HL-60/S4 treated with retinoic acid at 250 ng/mL for 4 days and 3 days (cell line): ENCODE results near the gene CHDH.

Experiments
- in situ Hi-C: fragments of 300-500 bp; cut with MboI; formaldehyde crosslinking; loops from 2 replicates; pipeline ENCODE4 v1.7.0; 2022; ENCODE audit warnings: low sequenced_read_pairs

CHDH gene

DNA sequence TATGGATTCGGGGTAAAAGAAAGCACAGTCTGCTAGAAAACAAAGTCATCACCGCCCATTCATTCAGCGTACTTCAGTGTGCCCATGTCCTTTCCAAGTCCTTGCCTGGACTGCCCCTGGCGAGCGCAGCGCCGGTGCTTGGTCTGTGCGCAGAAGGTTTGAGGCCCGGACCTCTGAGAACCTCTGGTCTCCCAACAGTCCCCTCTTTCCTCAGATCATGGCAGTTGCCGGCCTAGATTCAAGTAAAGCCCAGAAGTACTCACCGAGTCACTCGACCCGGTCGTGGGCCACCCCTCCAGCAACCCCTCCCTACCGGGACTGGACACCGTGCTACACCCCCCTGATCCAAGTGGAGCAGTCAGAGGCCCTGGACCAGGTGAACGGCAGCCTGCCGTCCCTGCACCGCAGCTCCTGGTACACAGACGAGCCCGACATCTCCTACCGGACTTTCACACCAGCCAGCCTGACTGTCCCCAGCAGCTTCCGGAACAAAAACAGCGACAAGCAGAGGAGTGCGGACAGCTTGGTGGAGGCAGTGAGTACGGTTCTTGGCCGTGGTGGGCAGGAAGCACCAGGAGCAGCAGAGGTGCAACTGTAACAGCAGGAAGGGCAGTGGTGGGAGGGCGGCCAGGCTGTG is 36.3 kb downstream of the CHDH start:
- in situ Hi-C loops: no loop called here

- in situ Hi-C loops: no loop called here
These were observed 37.0 kb downstream of the CHDH start for GRCh38 chr3:53809267-53809666.

- in situ Hi-C loops: no loop called here
These were observed 37.7 kb downstream of the CHDH start for GRCh38 chr3:53808496-53808895.

GRCh38 chr3:53807117-53807810 is 39.0 kb downstream of the CHDH start:
- in situ Hi-C loops: no loop called here

DNA sequence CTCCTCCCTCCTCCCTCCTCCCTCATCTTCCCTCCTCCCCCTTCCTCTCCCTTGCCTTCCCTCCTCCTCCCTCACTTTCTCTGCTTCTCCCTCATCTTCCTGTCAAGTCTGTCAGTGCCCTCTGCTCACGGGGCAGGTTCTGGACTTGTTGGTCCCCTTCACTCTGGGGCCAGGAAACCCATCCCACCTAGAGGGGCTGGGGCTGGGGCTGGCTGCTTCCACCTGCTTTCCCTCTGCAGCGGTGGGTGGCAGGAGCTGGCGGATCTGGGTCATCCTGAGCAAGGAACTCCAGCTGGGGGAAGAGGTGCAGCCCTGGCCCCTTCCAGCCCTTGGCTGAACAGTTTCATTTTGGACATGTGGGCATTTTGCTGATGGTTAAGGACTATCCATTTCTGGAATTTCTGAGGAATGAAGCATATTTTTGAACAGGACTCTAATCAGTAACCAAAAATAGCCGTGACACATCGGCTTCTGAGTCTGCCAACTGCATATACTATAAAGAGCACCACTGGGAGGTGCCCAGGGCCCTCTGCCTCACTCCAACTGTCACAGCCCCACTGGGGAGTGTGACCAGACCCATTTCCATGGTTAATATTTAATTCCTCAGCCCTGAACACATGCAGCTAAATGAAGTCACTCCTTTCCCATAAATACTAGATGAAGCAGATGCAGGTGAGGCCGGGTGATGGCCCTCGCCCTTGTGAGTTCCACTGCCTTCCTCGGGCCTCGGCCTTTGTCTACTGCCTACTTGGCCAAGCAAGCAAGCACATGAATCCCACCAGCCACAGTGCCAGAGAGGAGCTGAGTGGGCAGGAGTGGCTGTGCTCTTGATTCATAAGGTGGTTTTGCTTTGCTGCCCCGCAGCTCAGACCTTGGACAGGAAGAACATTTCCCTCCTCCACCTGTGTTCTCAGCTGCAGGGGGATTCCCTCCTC is 39.8 kb downstream of the CHDH start:
- in situ Hi-C loops: no loop called here

- in situ Hi-C loops: no loop called here
These were observed 40.6 kb downstream of the CHDH start for GRCh38 chr3:53805463-53806159.

DNA sequence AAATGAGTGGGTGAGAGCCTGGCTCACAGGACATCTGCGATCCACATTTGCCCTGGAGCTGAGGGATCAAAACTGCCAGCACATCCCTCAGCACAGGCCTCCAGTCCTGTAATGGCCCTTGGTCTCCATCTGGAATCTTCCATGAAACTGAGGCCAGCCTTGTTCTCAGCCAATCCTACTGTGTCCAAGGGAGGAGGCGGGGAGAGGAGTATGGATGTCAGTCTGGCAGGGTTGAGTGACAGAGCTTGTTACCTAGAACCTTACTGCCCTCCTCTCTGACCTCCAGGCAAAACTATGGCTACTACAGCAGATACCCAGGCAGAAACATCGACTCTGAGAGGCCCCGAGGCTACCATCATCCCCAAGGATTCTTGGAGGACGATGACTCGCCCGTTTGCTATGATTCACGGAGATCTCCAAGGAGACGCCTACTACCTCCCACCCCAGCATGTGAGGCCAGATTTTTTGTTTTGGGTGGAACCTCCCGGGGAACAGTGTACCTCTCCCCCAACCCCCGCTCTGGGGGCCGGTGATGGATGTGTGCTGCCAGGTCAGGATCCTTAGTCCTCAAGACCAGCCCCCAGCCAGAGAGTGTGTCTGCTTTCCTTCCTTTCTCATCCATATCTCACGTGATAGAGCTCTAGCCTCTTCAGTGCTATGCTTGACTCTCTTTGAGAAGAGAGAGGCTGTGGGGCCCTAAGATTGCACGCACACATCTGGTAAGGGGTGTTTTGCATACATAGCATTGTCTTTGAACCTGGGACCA is 41.3 kb downstream of the CHDH start:
- in situ Hi-C loops: no loop called here

GRCh38 chr3:53803816-53804695 is 42.2 kb downstream of the CHDH start:
- in situ Hi-C loops: no loop called here

DNA sequence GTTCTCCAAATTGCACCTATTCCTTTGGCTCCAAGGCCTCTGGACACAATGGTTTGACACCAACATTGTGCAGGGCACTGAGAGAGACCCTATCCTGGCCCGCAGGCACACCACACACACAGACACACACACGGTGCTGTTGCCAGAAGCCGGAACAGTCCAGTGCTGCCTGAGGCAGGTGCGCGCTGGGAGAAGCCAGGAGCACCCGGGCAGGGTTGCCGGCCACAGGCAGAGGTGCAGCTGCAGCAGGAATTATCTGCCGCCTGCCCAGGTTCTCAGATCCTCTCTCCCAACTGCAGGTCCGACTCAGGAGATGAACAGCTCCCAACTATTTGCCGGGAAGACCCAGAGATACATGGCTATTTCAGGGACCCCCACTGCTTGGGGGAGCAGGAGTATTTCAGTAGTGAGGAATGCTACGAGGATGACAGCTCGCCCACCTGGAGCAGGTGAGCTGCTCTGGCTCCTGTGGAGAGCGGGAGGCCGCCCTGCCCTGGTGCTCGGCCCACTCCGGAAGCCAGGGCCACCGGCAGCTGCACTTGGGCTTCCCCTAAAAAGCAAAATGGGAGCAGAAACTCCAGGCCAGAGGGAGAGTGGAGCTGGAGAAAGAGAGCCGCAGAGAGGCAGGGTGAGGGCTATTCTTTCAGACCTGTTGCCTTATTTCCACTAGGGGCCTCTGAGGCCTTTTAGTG is 42.9 kb downstream of the CHDH start:
- in situ Hi-C loops: no loop called here

GRCh38 chr3:53802256-53802880 is 43.9 kb downstream of the CHDH start:
- in situ Hi-C loops: no loop called here

DNA sequence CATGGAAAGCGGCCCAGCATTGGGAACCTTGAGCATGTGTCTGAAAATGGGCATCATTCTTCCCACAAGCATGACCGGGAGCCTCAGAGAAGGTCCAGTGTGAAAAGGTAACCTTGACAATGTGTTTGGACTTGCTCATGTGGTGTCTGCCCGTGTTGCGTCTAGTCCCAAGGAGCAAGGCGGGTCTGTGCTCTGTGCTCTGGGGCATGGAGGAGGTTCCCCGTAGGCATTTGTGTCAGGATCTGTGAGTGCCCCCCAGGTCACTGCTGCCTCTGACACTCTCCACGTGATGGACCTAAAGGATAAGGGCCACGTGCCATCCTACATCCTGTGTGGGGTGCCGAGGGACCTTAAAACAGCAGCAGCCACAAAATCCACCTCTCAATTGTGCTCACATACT is 44.9 kb downstream of the CHDH start:
- in situ Hi-C loops: no loop called here

DNA sequence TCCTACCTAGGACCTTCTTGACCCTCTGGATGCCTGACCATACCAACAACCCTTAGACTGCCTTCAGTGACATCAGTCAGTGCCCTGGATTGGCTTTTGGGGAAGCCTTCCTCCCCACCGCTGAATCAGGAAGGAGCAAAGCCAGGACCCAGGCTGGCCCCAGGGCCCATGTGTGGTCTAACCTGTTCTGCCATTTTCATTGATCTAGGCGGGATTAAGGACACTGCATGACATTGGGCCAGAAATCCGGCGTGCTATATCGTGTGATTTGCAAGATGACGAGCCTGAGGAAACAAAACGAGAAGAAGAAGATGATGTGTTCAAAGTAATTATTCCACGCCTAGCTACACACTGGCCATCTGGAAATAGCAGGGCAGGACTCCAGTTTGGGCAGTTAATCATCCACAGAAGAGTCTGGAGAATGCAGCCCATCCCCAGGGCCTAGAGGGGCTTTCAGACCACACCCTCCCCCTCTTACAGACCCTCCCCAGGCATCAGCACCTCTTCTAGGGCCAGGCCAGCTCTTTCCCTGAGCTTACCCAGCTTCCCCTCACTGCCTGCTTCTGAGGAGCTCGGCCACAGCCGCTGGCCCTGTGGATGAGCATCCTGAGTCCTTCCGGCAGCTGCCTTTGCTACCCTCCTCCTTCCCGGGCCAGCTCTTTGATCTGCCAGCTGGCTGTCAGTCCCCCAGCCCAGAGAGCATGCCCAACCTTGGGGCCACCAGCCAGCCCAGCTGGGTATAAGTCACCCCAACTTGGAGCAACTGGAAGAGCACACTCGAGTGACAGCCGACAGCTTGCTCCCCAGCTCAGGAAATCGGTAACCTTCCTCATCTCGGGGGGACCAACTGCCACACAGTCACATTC is 45.9 kb downstream of the CHDH start:
- in situ Hi-C loops: no loop called here

DNA sequence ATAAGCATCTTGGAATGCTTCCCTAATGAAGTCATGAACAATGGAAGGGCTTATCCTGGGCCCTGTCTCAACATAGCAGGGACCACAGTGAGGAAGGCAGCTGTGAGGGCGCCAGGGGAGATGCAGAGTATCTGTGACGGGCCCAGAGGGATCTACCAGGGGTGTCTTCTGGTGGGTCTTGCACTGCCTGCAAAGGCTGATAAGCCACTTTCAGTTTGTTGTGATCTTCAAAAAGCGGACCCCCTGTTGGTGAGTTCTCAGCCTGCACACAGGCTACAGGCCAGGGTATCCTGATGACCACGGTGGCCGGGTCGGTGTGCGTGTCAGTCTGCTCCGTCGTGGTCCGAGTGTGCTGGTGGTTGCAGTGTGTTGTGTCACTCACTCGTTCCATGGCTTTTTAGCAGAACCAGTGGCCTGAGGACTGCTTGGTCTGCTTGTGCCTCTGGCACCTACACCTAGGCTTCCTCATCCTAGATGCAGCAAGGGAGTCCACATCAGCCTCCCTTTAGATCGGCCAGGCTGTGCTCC is 46.8 kb downstream of the CHDH start:
- in situ Hi-C loops: no loop called here

- in situ Hi-C loops: no loop called here
These were observed 48.1 kb downstream of the CHDH start for GRCh38 chr3:53798144-53798543.

DNA sequence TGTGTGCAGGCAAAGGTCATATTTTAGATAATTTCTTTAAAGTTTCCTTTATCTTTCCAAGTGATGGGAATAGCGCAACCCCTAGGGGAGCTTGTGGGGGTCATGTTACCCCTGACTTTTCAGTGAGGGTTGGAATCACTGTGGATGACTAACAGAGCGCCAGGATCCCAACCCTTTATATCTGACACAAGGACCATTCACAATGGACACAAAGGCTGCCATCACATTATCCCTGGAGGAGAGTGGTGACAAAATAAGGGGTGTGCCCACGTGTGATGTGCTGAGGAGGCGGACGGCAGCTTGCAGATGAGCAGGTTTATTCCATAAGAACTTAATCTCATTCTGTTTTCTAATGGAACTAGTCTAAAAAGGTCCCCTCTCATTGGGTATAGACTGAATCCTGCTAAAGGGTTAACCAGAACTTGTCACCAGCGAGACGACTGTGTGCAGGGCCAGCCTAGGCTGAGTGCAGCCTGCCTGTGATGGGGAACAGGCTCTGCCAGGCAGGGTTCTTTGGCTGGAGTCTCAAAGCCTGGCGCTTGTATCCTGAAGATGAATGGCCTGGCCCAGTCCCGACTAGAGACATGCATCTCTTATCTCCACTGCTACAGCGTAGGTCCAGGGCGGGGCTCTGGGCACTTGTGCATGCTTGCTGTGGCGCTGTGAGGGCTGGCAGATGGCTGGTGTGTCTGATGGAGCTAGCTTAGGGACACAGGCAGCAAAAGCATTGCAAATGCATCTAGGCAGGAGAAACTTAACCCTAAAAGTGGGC is 50.2 kb downstream of the CHDH start:
- in situ Hi-C loops: no loop called here

DNA sequence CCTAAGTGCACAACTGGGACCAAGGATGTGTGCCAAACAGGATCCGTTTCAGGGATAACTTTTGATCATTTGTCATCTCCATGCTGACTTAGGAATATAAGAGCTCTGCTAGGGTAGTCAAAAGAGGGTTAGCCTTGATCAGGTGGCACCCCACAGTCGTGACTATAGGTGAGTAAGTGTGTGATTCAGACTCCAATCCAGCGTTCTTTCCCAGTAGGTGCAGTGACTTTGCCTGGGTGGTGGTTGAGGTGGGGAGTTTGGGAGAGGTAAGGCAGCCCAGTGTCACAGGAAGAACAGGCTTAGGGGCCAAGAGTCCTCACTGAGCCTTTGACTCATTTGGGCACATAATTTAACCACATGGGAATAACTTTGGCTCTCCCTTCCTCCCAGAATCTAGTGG is 51.0 kb downstream of the CHDH start:
- in situ Hi-C loops: no loop called here
